Pons (tissue), 1 donor: Measurements from ENCODE around the gene NOMO2.
"Not testable (repeated sequence)": the region's sequence is repeated elsewhere in the genome, so short reads cannot be mapped to it uniquely, and the experiment has no call there.

ENCODE experiments used
- DNase-seq: peaks from one replicate; pipeline ENCODE4 v3.0.0-alpha.2; 2016; ENCODE audit warnings: low spot score

Gene NOMO2

DNA sequence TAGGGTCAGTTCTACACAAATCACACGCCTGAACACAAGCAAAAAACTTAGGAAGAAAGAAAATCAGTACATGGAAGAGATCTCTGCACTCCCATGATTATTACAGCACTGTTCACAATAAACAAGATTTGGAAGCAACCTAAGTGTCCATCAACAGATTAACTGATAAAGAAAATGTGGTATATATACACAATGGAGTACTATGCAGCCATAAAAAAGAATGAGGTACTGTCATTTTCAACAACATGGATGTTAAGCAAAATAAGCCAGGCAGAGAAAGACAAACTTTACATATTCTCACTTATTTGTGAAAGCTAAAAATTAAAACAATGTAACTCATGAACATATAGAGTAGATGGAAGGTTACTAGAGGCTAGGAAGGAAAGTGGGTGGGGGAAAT is 16.0 kb upstream of the NOMO2 start:
- not testable (repeated sequence) for DNase-seq

- not testable (repeated sequence) for DNase-seq
Measured at GRCh38 chr16:18575945-18576344, 14.0 kb upstream of the NOMO2 start.

DNA sequence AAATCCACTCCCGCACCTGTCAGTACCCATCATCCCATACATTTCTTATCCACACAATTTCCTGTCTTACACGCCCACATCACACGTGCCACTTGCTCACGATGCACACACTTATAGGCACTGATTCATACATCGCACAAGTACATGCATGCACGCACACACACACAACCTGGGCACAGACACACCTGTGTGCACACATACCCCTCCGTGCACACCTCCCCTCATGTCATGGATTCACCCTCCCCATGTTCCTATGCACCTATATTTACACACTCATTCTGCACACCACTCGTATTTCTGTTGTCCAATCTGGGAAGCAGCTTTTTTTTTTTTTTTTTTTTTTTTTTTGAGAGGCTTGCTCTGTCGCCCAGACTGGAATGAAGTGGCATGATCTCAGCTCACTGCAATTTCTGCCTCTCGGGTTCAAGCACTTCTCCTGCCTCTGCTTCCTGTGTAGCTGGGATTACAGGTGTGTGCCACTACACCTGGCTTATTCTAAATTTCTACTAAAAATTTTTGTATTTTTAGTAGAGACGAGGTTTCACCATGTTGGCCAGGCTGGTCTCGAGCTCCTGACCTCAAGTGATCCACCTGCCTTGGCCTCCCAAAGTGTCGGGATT is 13.5 kb upstream of the NOMO2 start:
- not testable (repeated sequence) for DNase-seq

GRCh38 chr16:18573887-18574286 is 12.0 kb upstream of the NOMO2 start:
- DNase-seq, result not testable (repeated sequence)

DNA sequence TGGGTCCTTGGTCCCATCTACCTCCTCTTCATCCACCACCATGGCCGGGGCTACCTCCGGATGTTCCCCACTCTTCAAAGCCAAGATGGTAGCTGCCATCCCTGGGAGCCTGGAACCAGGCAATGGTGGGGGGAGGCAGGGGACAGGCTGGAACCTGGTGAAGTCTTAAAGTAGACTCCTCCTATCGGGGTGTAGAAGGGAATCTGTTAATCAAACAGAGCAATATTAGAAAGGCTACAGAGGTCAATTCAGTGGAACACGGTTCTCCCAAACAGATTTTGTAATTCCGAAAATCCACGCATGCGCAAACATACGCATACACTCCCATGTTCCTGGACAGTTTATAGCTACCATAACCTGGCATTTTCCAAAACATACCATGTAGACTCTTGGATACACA is 11.1 kb upstream of the NOMO2 start:
- not testable (repeated sequence) for DNase-seq

DNA sequence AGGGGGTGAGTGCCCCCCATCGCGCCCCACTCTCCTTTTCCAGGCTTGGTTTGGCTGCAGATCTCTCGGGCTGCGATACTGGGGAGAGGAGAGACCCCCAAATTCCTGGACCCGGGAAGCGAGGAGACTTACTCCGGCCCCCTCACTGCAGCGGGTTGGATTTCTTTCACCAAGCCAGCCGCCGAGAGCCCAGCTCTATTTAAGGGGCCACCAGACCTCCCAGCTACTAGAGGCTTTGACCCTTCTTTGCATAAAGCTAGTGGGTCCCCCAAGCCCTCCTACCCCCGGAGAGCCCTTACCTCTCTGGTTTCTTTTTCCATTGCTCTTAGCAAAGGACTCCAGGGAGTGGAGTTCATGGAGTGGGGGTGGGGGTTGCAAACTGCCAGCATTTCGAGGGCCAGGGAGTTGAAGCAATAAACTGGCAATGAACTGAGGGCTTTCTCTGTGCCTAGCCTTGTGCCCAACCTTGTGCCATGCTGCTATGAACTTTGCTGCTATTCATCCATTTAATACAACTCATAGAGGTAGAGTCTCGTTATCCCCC is 9.5 kb upstream of the NOMO2 start:
- not testable (repeated sequence) for DNase-seq

DNA sequence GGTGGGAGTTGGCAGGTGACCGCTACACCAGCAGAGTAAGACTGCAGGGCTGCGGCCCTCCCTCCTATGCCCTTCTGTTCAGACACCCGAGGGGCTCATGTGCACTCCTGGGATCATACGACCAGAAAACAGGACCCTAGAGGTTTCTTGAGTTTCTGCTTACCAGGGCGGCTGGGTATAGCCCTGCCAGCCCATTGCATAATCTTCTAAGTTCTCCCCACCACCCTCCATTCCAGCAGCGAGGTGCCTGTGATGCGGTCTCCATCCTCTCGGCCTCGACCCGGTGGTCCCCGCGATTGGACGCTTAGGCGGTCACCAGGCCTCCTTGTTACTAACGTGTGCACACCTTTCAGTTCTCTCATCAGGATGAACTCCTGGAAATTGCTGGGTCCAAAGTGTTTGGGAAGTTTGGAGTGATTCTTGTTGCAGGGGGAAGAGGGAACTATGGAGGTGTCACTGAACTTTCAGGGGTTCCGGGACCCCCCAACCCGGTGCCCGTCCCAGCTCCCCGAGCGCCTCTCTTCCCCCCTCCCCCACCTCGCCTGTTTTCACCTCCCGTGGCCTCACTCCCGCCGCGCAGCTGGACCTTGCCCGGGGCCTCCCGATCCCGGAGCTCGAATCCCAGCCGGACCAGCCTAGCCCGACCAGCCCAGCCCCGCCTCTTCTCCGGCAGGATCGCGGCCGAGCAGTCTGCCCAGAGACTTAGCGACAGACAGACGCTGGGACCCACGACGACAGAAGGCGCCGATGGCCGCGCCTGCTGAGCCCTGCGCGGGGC is 8.8 kb upstream of the NOMO2 start:
- not testable (repeated sequence) for DNase-seq

GRCh38 chr16:18560416-18561220 is 1.3 kb downstream of the NOMO2 start:
- not testable (repeated sequence) for DNase-seq

GRCh38 chr16:18553671-18554070 is 8.2 kb downstream of the NOMO2 start:
- DNase-seq, result not testable (repeated sequence)

DNA sequence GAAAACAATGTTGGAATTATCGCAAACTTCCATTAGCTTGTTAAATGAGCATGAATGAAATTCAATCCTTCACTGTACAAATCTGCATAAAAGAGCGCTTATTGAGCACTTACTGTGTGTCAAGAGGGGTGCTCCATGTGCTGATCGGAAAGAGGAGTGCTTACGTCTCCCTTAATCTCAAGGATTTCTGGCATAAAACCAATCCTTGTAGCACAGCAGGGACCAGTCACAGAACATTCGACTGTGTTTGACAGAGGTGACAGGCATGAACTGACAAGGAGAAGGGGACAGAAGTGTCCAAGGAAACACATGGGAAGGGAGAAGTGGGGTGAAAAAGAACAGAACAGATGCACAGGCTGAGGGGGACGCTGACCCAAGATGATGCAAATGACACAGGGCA is 14.5 kb downstream of the NOMO2 start:
- not testable (repeated sequence) for DNase-seq

GRCh38 chr16:18546853-18547252 is 15.0 kb downstream of the NOMO2 start:
- not testable (repeated sequence) for DNase-seq

DNA sequence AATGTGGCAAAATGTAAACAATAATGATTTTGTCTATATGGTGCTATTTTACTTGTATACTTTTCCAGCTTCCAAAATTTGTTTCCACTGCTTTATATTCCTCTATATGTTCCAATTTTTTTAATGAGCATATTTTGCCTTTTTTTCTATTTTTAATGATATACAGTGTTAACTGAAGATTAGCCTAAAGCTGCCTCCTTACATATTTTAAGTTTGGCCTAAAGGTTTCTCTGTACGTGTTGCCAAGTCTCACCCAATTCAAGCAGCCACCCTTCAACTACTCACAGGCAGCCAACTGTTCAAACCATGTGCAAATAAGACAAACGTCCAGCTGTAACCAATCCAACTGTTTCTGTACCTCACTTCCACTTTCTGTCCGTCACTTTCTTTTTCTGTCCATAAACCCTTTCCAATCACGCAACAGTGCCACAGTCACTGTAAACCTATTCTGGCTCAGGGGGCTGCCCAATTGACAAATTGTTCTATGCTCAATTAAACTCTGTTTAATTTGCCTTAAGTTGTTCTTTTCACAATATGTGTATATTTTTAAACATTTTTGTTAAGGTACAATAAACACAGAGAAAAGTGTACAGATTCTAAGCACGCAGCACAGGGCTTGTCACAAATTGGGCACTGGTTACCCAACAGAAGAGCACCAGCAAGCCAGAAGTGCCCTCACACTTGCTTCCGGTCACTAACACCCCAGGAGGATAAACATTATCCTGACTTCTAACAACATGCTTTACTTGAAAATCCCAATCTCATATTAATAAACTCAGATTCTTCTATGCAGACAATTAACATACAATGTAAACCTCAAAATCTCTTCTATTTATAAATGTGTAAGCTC is 17.4 kb downstream of the NOMO2 start:
- not testable (repeated sequence) for DNase-seq

DNA sequence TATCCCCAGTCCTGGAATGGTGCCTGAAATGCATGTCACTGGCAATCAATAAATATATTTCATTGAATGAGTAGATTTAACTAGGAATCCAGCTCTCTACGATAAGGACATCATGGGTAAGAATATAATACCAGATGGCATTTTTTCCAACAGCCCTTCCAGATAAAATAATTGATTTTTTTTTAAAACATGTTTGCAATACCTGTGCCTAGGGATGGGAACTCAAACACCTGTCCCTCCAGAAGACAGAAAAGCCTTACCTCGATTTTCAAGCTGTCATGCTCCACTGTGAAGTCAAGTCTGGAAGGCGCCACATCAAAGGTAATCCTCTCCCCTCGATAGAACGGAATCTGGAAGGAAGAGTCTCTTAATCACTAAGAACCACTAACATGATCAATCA is 20.0 kb downstream of the NOMO2 start:
- not testable (repeated sequence) for DNase-seq

GRCh38 chr16:18537004-18537403 is 24.9 kb downstream of the NOMO2 start:
- not testable (repeated sequence) for DNase-seq

- DNase-seq, result not testable (repeated sequence)
Measured at GRCh38 chr16:18535519-18536168, 26.3 kb downstream of the NOMO2 start.

DNA sequence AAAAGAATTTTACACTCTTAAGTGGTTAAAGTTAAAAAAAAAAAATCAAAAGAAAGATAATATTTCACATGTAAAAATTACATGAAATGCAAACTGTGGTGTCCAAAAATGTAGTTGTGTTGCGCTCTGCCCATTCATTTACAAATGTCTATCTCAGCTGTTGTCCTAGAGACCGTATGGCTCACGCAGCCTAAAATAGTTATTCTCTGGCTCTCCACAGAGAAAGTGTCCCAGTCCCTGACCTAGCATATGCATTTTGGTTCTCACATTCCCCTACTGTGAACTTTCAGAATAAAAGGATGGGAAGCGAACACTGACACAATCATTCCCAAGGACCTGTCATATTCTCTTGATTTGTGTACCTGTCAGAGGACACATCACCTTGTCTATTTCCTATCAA is 27.6 kb downstream of the NOMO2 start:
- DNase-seq, result not testable (repeated sequence)

DNA sequence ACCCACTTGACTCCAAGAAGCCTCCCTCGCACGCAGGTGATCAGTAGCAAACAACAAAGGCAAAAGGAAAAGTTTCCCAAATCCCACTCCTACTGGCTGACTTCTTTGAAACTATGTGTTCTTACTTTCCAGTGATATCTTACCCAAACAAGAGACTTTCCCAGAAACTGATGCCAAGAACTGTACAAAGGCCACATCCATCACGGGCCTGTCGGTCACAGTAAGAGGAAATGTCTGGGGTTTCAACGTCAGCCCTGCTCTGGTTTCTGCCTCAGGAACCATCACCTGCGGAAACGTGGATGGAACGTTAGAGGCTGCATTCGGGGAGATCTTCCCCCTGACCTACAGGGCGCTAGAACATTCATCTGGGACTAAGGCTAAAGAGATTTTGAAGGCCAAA is 30.6 kb downstream of the NOMO2 start:
- DNase-seq, result not testable (repeated sequence)

- DNase-seq, result not testable (repeated sequence)
Measured at GRCh38 chr16:18530329-18530728, 31.6 kb downstream of the NOMO2 start.

GRCh38 chr16:18526547-18526946 is 35.4 kb downstream of the NOMO2 start:
- DNase-seq, result not testable (repeated sequence)

DNA sequence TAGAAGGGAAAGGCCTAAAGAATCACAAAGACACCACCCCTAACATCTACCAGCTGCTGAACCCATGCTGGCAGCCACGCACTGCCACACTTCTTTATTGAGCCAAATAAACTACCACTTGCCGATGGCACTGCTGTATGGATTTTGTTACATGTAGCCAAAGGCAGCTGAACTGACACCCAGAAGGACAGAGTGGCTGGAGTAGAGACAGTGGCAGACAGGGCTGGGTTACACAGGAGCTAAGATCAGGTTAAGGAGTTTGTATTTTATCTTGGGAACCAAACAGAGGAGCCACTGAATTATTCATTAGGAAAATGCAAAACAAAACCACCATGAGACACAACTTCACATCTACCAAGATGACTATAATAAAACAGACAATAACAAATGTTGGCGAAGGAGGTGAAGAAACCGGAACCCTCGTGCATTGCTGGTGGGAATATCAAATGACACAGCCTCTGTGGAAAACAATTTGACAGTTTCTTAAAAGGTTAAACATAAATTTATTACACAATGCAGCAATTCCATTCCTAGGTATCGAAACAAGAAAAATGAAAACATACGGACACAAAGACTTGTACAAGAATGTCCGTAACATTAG is 35.9 kb downstream of the NOMO2 start:
- DNase-seq, result not testable (repeated sequence)
